ENCODE measurements around the gene TATDN2. TPM values are rescaled to one million over a fixed set of nuclear protein-coding genes. Genes with fewer than 3 reads are reported as not detected.

TATDN2 gene
- total RNA-seq, 1 experiment from 2014 or later, result 20.8 TPM

DNA sequence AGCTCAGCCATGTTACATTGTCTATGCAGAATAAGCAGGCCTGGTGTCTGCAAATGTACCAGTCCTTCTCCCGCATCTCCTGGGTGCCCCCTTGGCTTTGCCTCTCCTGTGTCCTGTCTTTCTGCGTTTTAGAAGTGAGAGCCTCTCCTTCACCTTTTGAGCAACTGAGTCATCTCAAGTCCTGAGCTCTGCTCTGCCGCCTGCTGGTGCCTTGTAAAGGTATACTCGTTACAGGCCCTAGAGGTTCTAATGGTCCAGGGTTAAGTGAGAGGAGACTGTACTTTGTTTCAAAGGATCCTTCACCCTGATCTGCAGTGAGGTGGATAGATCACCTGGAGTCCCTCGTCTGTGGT lies 31.9 kb downstream of the TATDN2 start:
- Histone ChIP-seq H3K9me2 (replicated peaks; ENCODE audit: insufficient read depth, low read length) (no peaks in the 10 kb centered on the region), H3K9ac (ENCODE audit: low read length) (no peak overlapping the region), H4K20me1 (ENCODE audit: insufficient read depth, low read depth, low read length) (peaks cover 13% of the 10 kb centered on the region; the same call in 1 of the 2 replicates), H3K9me3 (ENCODE audit: low read length) (no peaks in the 10 kb centered on the region), H3K27me3 (ENCODE audit: low read length) (no peaks in the 10 kb centered on the region), H3K4me1 (ENCODE audit: low read length) (peaks cover 1% of the 10 kb centered on the region), H3K4me2 (ENCODE audit: low read depth, low read length, poor library complexity, severe bottlenecking) (no peak overlapping the region), H3K4me3 (ENCODE audit: low read length) (no peak overlapping the region), H2AFZ (ENCODE audit: low read length) (no peak overlapping the region), H3K36me3 (ENCODE audit: insufficient read depth, low read length) (peaks cover 33% of the 10 kb centered on the region; the same call in 1 of the 2 replicates), H3K27ac (ENCODE audit: low read length) (no peak overlapping the region), H3K79me2 (ENCODE audit: low read length) (peaks cover 23% of the 10 kb centered on the region)
- DNase-seq, result no peak

DNA sequence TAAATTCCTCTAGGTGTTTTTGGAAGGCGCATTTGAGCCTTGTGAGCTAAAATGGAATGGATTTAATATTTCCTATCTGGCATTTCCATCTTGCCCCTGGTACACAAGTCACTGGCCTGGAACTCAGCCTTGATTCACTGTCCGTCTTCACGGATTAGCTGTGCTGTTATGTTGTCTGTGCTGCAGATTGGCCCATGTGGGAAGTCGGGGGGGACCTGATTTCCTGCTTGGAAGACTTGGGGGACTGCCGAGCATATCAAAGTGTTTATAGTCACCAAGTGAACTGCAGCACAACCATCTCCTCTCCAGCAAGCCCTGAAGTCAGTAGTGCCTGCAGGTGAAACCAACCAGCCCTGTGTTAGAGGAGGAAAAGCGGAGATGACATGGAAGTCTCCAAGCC lies 32.3 kb downstream of the TATDN2 start:
- Histone ChIP-seq H3K27ac (ENCODE audit: low read length) (no peak overlapping the region), H3K9me2 (replicated peaks; ENCODE audit: insufficient read depth, low read length) (no peaks in the 10 kb centered on the region), H4K20me1 (ENCODE audit: insufficient read depth, low read depth, low read length) (peaks cover 11% of the 10 kb centered on the region; the same call in 1 of the 2 replicates), H3K27me3 (ENCODE audit: low read length) (no peaks in the 10 kb centered on the region), H3K4me1 (ENCODE audit: low read length) (peaks cover 4% of the 10 kb centered on the region), H2AFZ (ENCODE audit: low read length) (no peak overlapping the region), H3K4me3 (ENCODE audit: low read length) (no peak overlapping the region), H3K9me3 (ENCODE audit: low read length) (no peaks in the 10 kb centered on the region), H3K36me3 (ENCODE audit: insufficient read depth, low read length) (peaks cover 33% of the 10 kb centered on the region; the same call in 1 of the 2 replicates), H3K4me2 (ENCODE audit: low read depth, low read length, poor library complexity, severe bottlenecking) (no peak overlapping the region), H3K79me2 (ENCODE audit: low read length) (peaks cover 18% of the 10 kb centered on the region), H3K9ac (ENCODE audit: low read length) (no peak overlapping the region)
- DNase-seq, result no peak

DNA sequence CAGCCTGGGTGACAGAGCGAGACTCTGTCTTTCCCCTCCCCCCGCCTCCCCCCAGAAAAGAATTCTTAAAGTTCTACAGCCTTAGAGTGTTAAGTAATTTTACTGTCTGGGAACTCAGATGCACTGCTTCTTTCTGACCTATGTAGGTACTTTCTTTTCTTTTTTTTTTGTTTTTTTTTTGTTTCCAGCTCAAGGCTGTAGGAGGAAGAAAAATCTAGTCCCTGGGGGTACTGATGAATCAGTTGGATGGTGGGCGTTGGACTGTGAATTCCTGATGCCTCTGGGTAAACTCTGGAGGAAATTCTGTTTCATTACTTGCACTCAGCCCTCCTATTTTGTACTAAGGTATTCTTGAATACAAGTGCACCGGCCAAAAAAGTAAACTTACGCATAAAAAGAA lies 33.7 kb downstream of the TATDN2 start:
- Histone ChIP-seq H3K4me3 (ENCODE audit: low read length) (no peak overlapping the region), H3K79me2 (ENCODE audit: low read length) (peaks cover 5% of the 10 kb centered on the region), H3K27me3 (ENCODE audit: low read length) (no peaks in the 10 kb centered on the region), H3K4me1 (ENCODE audit: low read length) (peaks cover 9% of the 10 kb centered on the region), H3K9me2 (replicated peaks; ENCODE audit: insufficient read depth, low read length) (no peaks in the 10 kb centered on the region), H3K9ac (ENCODE audit: low read length) (no peak overlapping the region), H3K9me3 (ENCODE audit: low read length) (no peaks in the 10 kb centered on the region), H2AFZ (ENCODE audit: low read length) (no peak overlapping the region), H3K4me2 (ENCODE audit: low read depth, low read length, poor library complexity, severe bottlenecking) (no peak overlapping the region), H4K20me1 (ENCODE audit: insufficient read depth, low read depth, low read length) (peaks cover 3% of the 10 kb centered on the region; the same call in 1 of the 2 replicates), H3K27ac (ENCODE audit: low read length) (no peak overlapping the region), H3K36me3 (ENCODE audit: insufficient read depth, low read length) (peaks cover 26% of the 10 kb centered on the region; the same call in 1 of the 2 replicates)
- DNase-seq, result no peak

DNA sequence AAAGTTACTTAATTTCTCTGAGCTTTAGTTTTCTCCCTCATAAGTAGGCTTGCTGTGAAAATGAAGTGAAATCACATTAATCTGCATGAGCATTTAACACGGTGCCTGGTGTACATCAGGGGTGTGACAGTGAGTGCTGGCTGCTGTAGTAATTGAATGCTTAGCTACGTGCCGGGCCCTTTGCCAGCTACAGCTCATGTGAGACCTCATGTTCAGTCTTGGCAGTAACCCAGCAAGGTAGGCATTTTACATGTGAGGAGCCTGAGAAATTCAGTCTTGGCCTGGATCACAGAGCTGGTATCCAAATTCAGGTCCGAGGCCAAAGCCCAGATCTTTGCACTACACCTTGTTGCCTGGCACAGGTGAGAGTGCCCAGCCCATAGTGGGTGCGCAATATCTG lies 35.4 kb downstream of the TATDN2 start:
- no peak overlapping the region for H3K9ac ChIP-seq (ENCODE audit: low read length)
- no peak overlapping the region for H2AFZ ChIP-seq (ENCODE audit: low read length)
- no peaks in the 10 kb centered on the region for H3K79me2 ChIP-seq (ENCODE audit: low read length)
- no peak for DNase-seq
- no peaks in the 10 kb centered on the region for H3K27me3 ChIP-seq (ENCODE audit: low read length)
- H3K4me3 ChIP-seq (ENCODE audit: low read length), result no peak overlapping the region
- peaks cover 9% of the 10 kb centered on the region for H3K4me1 ChIP-seq (ENCODE audit: low read length)
- H3K4me2 ChIP-seq (ENCODE audit: low read depth, low read length, poor library complexity, severe bottlenecking), result no peak overlapping the region
- H3K27ac ChIP-seq (ENCODE audit: low read length), result no peak overlapping the region
- no peaks in the 10 kb centered on the region for H3K9me2 ChIP-seq (replicated peaks; ENCODE audit: insufficient read depth, low read length)
- peaks cover 31% of the 10 kb centered on the region; the same call in 1 of the 2 replicates for H3K36me3 ChIP-seq (ENCODE audit: insufficient read depth, low read length)
- no peaks in the 10 kb centered on the region for H3K9me3 ChIP-seq (ENCODE audit: low read length)
- H4K20me1 ChIP-seq (ENCODE audit: insufficient read depth, low read depth, low read length), result no peaks in the 10 kb centered on the region

DNA sequence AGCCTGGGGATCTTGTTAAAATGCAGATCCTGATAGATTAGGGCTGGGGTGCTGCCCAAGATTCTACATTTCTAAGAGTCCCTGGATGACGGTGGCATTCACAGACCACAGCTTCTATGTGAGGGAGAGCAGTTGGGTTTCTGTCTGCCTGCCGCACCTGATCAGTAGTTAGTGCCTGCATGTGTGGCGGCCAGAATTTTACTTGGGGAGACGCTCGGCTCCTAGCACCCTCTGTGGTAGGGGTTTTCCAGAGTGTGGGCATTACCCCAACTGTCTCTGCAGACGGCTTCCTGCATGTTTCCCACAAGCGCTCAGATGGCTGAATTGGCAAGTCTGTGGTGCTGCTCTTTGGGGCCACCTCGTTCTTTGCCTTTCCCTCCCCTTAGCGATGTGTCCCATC lies 36.2 kb downstream of the TATDN2 start:
- H3K27ac ChIP-seq (ENCODE audit: low read length), result no peak overlapping the region
- H3K4me3 ChIP-seq (ENCODE audit: low read length), result no peak overlapping the region

DNA sequence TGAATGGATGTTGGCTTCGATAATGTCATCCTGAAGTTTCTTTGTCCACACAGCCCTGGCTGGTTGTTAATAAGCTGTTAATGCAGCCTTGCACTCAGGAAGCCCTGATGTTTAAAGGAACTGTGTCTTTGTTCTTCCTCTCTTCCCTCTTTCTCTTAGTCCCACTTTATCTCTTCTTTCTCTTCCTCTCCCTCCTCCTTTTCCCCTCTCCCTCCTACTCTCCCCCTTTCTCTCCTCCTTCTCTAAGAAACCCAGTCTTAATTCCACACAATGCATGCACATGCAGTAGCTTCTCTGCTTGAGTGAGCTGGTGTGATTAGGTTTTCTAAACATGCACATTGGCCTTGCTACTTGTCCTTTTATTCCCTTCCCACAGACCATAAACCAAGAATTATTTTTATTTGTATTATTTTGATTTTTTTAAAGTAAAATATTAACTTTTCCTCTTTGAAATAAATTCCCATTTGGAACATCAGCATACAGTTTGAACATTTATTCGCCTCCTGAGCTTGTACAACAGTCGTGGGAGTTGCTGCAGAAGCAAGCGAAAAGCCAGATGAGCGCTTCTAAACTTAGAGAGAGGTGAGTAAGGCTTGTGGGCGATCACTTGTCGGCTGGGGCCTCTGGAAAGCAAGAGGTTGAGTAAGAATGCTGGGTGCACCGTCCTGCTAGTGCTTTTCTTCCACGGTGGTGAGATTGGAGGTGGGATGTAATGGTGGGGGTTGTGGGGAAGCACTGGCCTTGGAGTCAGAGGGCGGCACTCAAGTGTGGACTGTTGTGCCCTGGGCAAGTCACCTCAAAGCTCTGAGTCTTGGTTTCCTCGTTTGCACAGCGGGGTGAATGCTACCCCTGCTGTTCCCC lies 37.2 kb downstream of the TATDN2 start:
- Histone ChIP-seq H3K36me3 (ENCODE audit: insufficient read depth, low read length) (peaks cover 22% of the 10 kb centered on the region; the same call in 1 of the 2 replicates), H3K4me2 (ENCODE audit: low read depth, low read length, poor library complexity, severe bottlenecking) (no peak overlapping the region), H3K9me2 (replicated peaks; ENCODE audit: insufficient read depth, low read length) (no peaks in the 10 kb centered on the region), H3K9ac (ENCODE audit: low read length) (no peak overlapping the region), H4K20me1 (ENCODE audit: insufficient read depth, low read depth, low read length) (no peaks in the 10 kb centered on the region), H3K27ac (ENCODE audit: low read length) (0 out of 2 replicates have a peak overlapping the region, but pooled peaks have one; percentile 11), H3K27me3 (ENCODE audit: low read length) (no peaks in the 10 kb centered on the region), H3K9me3 (ENCODE audit: low read length) (no peaks in the 10 kb centered on the region), H2AFZ (ENCODE audit: low read length) (no peak overlapping the region), H3K79me2 (ENCODE audit: low read length) (no peaks in the 10 kb centered on the region), H3K4me1 (ENCODE audit: low read length) (peaks cover 9% of the 10 kb centered on the region), H3K4me3 (ENCODE audit: low read length) (no peak overlapping the region)
- DNase-seq, result no peak

More for the DNA sequence above, 36.2 kb downstream of the TATDN2 start:
- H4K20me1 ChIP-seq (ENCODE audit: insufficient read depth, low read depth, low read length), result no peaks in the 10 kb centered on the region
- no peaks in the 10 kb centered on the region for H3K27me3 ChIP-seq (ENCODE audit: low read length)
- no peaks in the 10 kb centered on the region for H3K79me2 ChIP-seq (ENCODE audit: low read length)
- H3K4me1 ChIP-seq (ENCODE audit: low read length), result peaks cover 9% of the 10 kb centered on the region
- H3K36me3 ChIP-seq (ENCODE audit: insufficient read depth, low read length), result peaks cover 31% of the 10 kb centered on the region; the same call in 1 of the 2 replicates
- H3K9me3 ChIP-seq (ENCODE audit: low read length), result no peaks in the 10 kb centered on the region
- H3K9me2 ChIP-seq (replicated peaks; ENCODE audit: insufficient read depth, low read length), result no peaks in the 10 kb centered on the region
- no peak overlapping the region for H3K9ac ChIP-seq (ENCODE audit: low read length)
- no peak overlapping the region for H2AFZ ChIP-seq (ENCODE audit: low read length)
- no peak for DNase-seq
- H3K4me2 ChIP-seq (ENCODE audit: low read depth, low read length, poor library complexity, severe bottlenecking), result no peak overlapping the region

DNA sequence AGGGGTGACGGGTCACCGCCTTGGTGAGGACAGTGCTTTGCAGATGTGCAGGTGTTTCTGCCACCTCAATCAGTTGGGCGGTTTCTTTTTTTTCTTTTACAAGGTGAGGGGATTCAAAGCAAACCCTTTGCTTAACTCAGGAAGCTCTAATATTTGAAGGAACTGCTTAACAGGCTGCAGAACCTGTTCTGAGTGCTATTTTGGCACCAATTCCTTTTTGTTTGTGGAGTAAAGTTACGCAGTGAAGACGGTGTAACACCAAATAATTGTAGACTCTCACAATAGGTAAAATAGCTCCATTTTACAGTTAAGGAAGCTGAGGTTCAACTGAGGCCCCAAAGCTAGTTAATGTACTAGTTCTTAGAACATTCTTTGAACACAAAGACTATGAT lies 37.9 kb downstream of the TATDN2 start:
- 0 out of 2 replicates have a peak overlapping the region, but pooled peaks have one; percentile 11 for H3K27ac ChIP-seq (ENCODE audit: low read length)
- DNase-seq, result no peak

DNA sequence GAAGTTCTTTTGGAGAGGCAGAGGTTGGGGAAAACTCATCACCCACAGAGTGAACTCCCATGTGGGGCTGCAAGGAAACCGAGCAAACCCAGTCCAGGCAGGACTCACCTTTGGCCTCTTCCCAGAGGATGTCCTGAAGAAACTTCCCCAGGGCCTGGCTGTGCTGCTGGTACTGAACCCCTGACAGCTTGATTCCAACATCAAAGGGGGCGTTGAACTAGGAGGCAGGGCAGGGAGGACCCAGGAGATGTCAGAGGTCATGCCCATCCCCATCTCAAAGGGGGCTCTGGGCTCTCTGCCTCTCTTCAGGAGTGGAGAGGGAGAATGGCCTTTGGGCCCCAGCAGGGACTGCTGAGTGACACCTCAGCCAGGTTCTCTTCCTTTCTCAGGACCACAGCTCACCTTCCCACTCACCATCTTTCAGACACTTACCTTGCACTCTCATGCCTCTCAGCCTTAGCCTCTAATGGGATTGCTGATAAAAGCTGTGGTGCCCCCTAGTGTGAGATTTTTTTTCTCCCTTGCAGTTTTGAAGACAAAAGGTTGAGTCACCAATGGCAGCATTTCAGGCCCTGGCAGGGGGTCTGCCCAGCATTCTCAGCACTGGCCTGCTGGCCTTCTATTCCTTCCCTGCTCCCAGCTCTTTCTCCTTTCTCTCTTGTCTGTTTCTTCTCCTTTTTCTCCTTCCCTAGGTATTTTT lies 38.5 kb downstream of the TATDN2 start:
- Histone ChIP-seq H3K4me3 (ENCODE audit: low read length) (no peak overlapping the region), H3K9me3 (ENCODE audit: low read length) (no peaks in the 10 kb centered on the region), H3K4me2 (ENCODE audit: low read depth, low read length, poor library complexity, severe bottlenecking) (no peak overlapping the region), H3K36me3 (ENCODE audit: insufficient read depth, low read length) (peaks cover 17% of the 10 kb centered on the region; the same call in 1 of the 2 replicates), H3K4me1 (ENCODE audit: low read length) (peaks cover 9% of the 10 kb centered on the region), H3K27me3 (ENCODE audit: low read length) (no peaks in the 10 kb centered on the region), H4K20me1 (ENCODE audit: insufficient read depth, low read depth, low read length) (no peaks in the 10 kb centered on the region), H3K79me2 (ENCODE audit: low read length) (no peaks in the 10 kb centered on the region), H3K9ac (ENCODE audit: low read length) (no peak overlapping the region), H3K27ac (ENCODE audit: low read length) (no peak overlapping the region), H3K9me2 (replicated peaks; ENCODE audit: insufficient read depth, low read length) (no peaks in the 10 kb centered on the region), H2AFZ (ENCODE audit: low read length) (no peak overlapping the region)
- peak; percentile 87 for DNase-seq

More for the DNA sequence above, 37.9 kb downstream of the TATDN2 start:
- Histone ChIP-seq H2AFZ (ENCODE audit: low read length) (no peak overlapping the region), H3K9me3 (ENCODE audit: low read length) (no peaks in the 10 kb centered on the region), H3K9me2 (replicated peaks; ENCODE audit: insufficient read depth, low read length) (no peaks in the 10 kb centered on the region), H4K20me1 (ENCODE audit: insufficient read depth, low read depth, low read length) (no peaks in the 10 kb centered on the region), H3K79me2 (ENCODE audit: low read length) (no peaks in the 10 kb centered on the region), H3K36me3 (ENCODE audit: insufficient read depth, low read length) (peaks cover 17% of the 10 kb centered on the region; the same call in 1 of the 2 replicates), H3K4me3 (ENCODE audit: low read length) (no peak overlapping the region), H3K4me1 (ENCODE audit: low read length) (peaks cover 9% of the 10 kb centered on the region), H3K9ac (ENCODE audit: low read length) (no peak overlapping the region), H3K27me3 (ENCODE audit: low read length) (no peaks in the 10 kb centered on the region), H3K4me2 (ENCODE audit: low read depth, low read length, poor library complexity, severe bottlenecking) (no peak overlapping the region)
